ENCODE results near the gene SOSTDC1.

SOSTDC1 gene

GRCh38 chr7:16423761-16424160 is 41.8 kb downstream of the SOSTDC1 start:
- TF ChIP-seq FOXM1 (IDR thresholded peaks at IDR 0.05; ENCODE audit: borderline replicate concordance, low read depth) (no peak), REST (IDR thresholded peaks at IDR 0.05; ENCODE audit: low read depth) (no peak), USF1 (IDR thresholded peaks at IDR 0.05) (no peak), EGR1 (IDR thresholded peaks at IDR 0.05) (no peak), YY1 (IDR thresholded peaks at IDR 0.05; ENCODE audit: low read depth) (no peak), RAD21 (IDR thresholded peaks at IDR 0.05; ENCODE audit: low read depth) (no peak), NFIC (IDR thresholded peaks at IDR 0.05) (no peak), CREB1 (IDR thresholded peaks at IDR 0.05; ENCODE audit: low read depth) (no peak), ZBTB7A (IDR thresholded peaks at IDR 0.05; ENCODE audit: low read depth) (no peak)

GRCh38 chr7:16422917-16423316 is 42.6 kb downstream of the SOSTDC1 start:
- TF ChIP-seq EGR1 (IDR thresholded peaks at IDR 0.05) = no peak
- no peak for TF ChIP-seq USF1 (IDR thresholded peaks at IDR 0.05)
- no peak for TF ChIP-seq TCF12 (IDR thresholded peaks at IDR 0.05; ENCODE audit: low read depth)
- no peak for TF ChIP-seq RAD21 (IDR thresholded peaks at IDR 0.05; ENCODE audit: low read depth)
- no peak for TF ChIP-seq FOXM1 (IDR thresholded peaks at IDR 0.05; ENCODE audit: borderline replicate concordance, low read depth)
- TF ChIP-seq TEAD4 (IDR thresholded peaks at IDR 0.05) = no peak
- no peak for TF ChIP-seq ZBTB7A (IDR thresholded peaks at IDR 0.05; ENCODE audit: low read depth)
- no peak for TF ChIP-seq REST (IDR thresholded peaks at IDR 0.05; ENCODE audit: low read depth)
- no peak for TF ChIP-seq EP300 (IDR thresholded peaks at IDR 0.05; ENCODE audit: borderline replicate concordance)
- no peak for TF ChIP-seq TAF1 (IDR thresholded peaks at IDR 0.05; ENCODE audit: low read depth)
- no peak for TF ChIP-seq MAX (IDR thresholded peaks at IDR 0.05)
- no peak for TF ChIP-seq CEBPB (IDR thresholded peaks at IDR 0.05)
- TF ChIP-seq YY1 (IDR thresholded peaks at IDR 0.05; ENCODE audit: low read depth) = no peak
- no peak for TF ChIP-seq NFIC (IDR thresholded peaks at IDR 0.05)
- TF ChIP-seq CREB1 (IDR thresholded peaks at IDR 0.05; ENCODE audit: low read depth) = no peak

DNA sequence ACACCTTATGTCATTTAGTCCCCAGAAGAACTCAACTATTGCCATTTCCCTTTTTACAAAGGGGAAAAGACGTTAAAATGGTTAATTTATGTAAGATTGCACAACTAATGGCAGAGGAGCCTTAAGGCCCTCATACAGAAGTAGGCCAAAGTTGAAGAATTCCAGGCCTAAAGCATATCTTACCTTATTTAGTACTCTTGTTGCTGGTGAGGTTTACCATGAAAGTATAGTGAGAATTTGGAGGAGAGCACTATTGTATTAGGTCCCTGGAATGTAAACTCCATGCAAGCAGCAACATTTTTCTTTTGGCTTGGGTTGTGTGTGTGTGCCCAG is 43.5 kb downstream of the SOSTDC1 start:
- TF ChIP-seq TEAD4 (IDR thresholded peaks at IDR 0.05) (peak; percentile 49; the same call in 1 of the 2 replicates), CEBPB (IDR thresholded peaks at IDR 0.05) (peak; percentile 87), TAF1 (IDR thresholded peaks at IDR 0.05; ENCODE audit: low read depth) (no peak)

DNA sequence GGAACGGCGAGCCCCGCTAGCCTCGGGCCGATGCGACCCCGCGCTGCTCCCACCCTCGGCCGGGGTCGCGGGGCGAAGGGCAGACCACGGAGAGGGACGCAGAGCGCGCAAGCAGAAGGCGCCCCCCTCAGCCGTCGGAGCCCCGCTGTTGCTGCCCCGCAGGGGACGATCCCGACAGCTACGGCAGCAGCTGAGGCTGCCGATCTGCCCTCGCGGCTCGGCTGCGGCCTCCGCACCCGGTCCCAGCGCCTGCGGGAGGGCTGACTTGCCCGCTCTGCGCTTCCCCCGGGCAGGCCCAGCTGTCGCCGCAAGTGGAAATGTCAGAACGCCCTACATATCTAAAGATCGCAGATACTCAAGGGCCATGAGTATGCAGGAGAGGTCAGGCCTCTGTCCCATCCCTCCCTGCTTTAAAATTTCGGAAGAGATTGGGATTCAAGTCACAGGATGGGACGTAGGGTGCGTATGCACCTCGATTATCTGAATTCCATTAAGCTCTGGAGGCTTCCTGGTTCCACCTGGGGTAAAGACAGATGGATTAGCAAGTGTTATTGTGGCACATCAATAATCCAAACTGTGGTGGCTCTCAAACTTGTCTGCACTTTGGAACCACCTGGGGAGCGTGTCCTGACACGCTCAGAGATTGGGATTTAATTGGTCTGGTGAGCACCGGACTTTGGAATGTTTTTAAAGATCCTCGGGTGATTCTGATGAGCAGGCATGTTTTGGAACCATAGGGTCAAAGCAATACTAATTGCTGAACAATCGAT is 44.0 kb downstream of the SOSTDC1 start, which contains the start of gene CRPPA:
TSS of gene CRPPA (minus strand) at position 206 of the 770 bp plus-strand sequence. CDS start 216 bp downstream, outside the sequence.
- TF ChIP-seq RAD21 (IDR thresholded peaks at IDR 0.05; ENCODE audit: low read depth) (no peak), FOXM1 (IDR thresholded peaks at IDR 0.05; ENCODE audit: borderline replicate concordance, low read depth) (0 out of 2 replicates have a peak, but pooled peaks have one; percentile 25), USF1 (IDR thresholded peaks at IDR 0.05) (no peak), MAX (IDR thresholded peaks at IDR 0.05) (peak; percentile 31; the same call in 1 of the 2 replicates), ZBTB7A (IDR thresholded peaks at IDR 0.05; ENCODE audit: low read depth) (peak; percentile 63; the same call in 1 of the 2 replicates), CREB1 (IDR thresholded peaks at IDR 0.05; ENCODE audit: low read depth) (no peak), NFIC (IDR thresholded peaks at IDR 0.05) (0 out of 2 replicates have a peak, but pooled peaks have one; percentile 2), YY1 (IDR thresholded peaks at IDR 0.05; ENCODE audit: low read depth) (no peak), EGR1 (IDR thresholded peaks at IDR 0.05) (no peak)

DNA sequence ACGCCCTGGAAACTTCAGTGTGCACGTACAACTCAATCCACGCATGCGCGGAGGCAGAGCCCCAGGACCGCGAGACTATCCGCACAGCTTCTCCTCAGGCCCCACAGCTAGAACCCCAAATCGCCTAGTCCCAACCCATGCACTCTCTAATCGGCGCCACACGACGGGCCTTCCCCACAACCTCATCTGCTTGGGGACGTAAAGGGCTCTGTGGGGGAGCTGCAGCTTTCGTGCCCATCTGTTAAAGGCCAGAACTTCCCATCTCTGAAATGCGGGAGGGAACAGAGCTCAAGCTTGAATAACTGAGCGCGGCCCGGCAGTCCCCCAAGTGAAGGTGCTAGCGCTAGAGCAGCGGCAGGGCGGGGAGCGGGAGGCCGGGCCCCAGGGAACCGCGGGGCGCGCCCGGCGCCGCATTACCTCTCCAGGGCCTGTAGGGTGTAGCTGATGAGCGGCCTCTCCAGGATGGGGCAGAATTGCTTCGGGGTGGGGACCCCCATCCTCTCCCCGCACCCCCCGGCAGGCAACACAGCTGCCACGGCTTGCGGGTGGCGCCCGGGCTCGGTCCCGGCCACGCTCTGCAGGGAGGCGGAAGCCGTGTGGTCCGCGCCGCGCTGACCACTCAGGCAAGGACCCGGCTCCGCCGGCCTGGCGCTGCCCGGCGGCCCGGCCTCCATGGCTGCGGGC is 44.7 kb downstream of the SOSTDC1 start:
- peak; percentile 4; the same call in 1 of the 2 replicates for TF ChIP-seq NFIC (IDR thresholded peaks at IDR 0.05)
- peak; percentile 89; the same call in 1 of the 2 replicates for TF ChIP-seq TAF1 (IDR thresholded peaks at IDR 0.05; ENCODE audit: low read depth)
- 0 out of 2 replicates have a peak, but pooled peaks have one; percentile 8 for TF ChIP-seq YY1 (IDR thresholded peaks at IDR 0.05; ENCODE audit: low read depth)
- no peak for TF ChIP-seq CREB1 (IDR thresholded peaks at IDR 0.05; ENCODE audit: low read depth)

Measured in Ishikawa (cell line).